Breast epithelium (tissue), 4 donors: ENCODE measurements around the gene ATP9A. TPM values are rescaled to one million over a fixed set of nuclear protein-coding genes. Genes with fewer than 3 reads are reported as not detected.
"Not testable (repeated sequence)": the region's sequence is repeated elsewhere in the genome, so short reads cannot be mapped to it uniquely, and the experiment has no call there.

Experiments used
- DNase-seq, 2 donors: peaks; one replicate each; pipeline ENCODE4 v3.0.0-alpha.2; 2019; ENCODE audit warnings: low spot score in 2 of 2
- H3K27ac ChIP-seq, 2 donors: fragments of 200-600 bp; sonication (generic) in 1 of 2; one replicate each; pipeline ENCODE4 v1.5.1; 2016 to 2019; ENCODE audit warnings: mild to moderate bottlenecking in 1 of 2
- H3K27me3 ChIP-seq, 2 donors: fragments of 200-600 bp; sonication (generic) in 1 of 2; one replicate each; pipeline versions ENCODE4 v1.5.1 to v1.6.0; 2017 to 2019; ENCODE audit warnings: control low read depth in 1 of 2, mild to moderate bottlenecking in 1 of 2
- H3K36me3 ChIP-seq: fragments of 200-600 bp; one replicate; pipeline ENCODE4 v1.5.1; 2019
- H3K4me1 ChIP-seq, 2 donors: fragments of 200-600 bp; sonication (generic); one replicate each; pipeline ENCODE4 v1.5.1; 2016 to 2019; ENCODE audit warnings: control low read depth in 1 of 2
- H3K4me3 ChIP-seq, 3 donors: fragments of 200-600 bp; sonication (generic); 1 replicate in 2 of 3; 2 replicates in 1 of 3; pipeline ENCODE4 v1.5.1; 2016 to 2019; ENCODE audit warnings: mild to moderate bottlenecking in 3 of 3, moderate library complexity in 2 of 3
- H3K9me3 ChIP-seq, 2 donors: fragments of 200-600 bp; sonication (generic) in 1 of 2; one replicate each; pipeline ENCODE4 v1.5.1; 2016 to 2019; ENCODE audit warnings: control low read depth in 1 of 2
- CTCF ChIP-seq, 3 donors: fragments of 450-650 bp; IDR thresholded peaks; one replicate each; pipeline ENCODE4 v1.5.1; 2016 to 2017; ENCODE audit warnings: antibody characterized with exemption in 3 of 3, mild to moderate bottlenecking in 3 of 3, moderate library complexity in 3 of 3
- POLR2A ChIP-seq: fragments of 450-650 bp; IDR thresholded peaks from one replicate; pipeline ENCODE4 v1.6.1; 2016; ENCODE audit warnings: antibody characterized with exemption, mild to moderate bottlenecking, moderate library complexity
- POLR2AphosphoS5 ChIP-seq, 3 donors: sonication (generic); formaldehyde crosslinking; IDR thresholded peaks; one replicate each; pipeline ENCODE4 v1.6.1; 2017; ENCODE audit warnings: antibody characterized with exemption in 3 of 3
- intact Hi-C: fragments of 100-400 bp; cut with DNase I; formaldehyde crosslinking; loops from one replicate; pipeline ENCODE4 v1.15.1; 2023; ENCODE audit warnings: low total_unique reads
- total RNA-seq, 3 donors: library from RNA; depleted of rRNA; stranded (reverse); fragments of >200 nt; gene quantifications; one replicate each; pipeline ENCODE4 v1.1.0, GENCODE V29; 2016

The ATP9A gene
- total RNA-seq, 3 donors from 2014 or later: 41.6 to 98.4 (median 50.8) TPM

- no peaks in the 10 kb centered on the region for H3K4me1 ChIP-seq
- H3K9me3 ChIP-seq: no peaks in the 10 kb centered on the region
- intact Hi-C loops: no loop called here
- H3K4me3 ChIP-seq: no peak overlapping the region
- H3K36me3 ChIP-seq: no peaks in the 10 kb centered on the region
- no peak for DNase-seq
- H3K27ac ChIP-seq: no peak overlapping the region
- H3K27me3 ChIP-seq: no peaks in the 10 kb centered on the region
- TF ChIP-seq POLR2A (no peak), CTCF (IDR thresholded peaks at IDR 0.05) (no peak), POLR2AphosphoS5 (IDR thresholded peaks at IDR 0.05) (no peak)
Measured at GRCh38 chr20:51728737-51729136, 39.5 kb downstream of the ATP9A start.

GRCh38 chr20:51727872-51728271, 40.3 kb downstream of the ATP9A start:
- no peak for DNase-seq
- H3K4me3 ChIP-seq: no peak overlapping the region
- no peaks in the 10 kb centered on the region for H3K4me1 ChIP-seq
- H3K27me3 ChIP-seq: no peaks in the 10 kb centered on the region
- intact Hi-C loops: no loop called here
- H3K9me3 ChIP-seq: no peaks in the 10 kb centered on the region
- no peaks in the 10 kb centered on the region for H3K36me3 ChIP-seq
- no peak for TF ChIP-seq POLR2A
- TF ChIP-seq CTCF (IDR thresholded peaks at IDR 0.05): no peak
- TF ChIP-seq POLR2AphosphoS5 (IDR thresholded peaks at IDR 0.05): no peak
- no peak overlapping the region for H3K27ac ChIP-seq

- Histone ChIP-seq H3K4me3 (no peak overlapping the region), H3K36me3 (no peaks in the 10 kb centered on the region), H3K4me1 (no peaks in the 10 kb centered on the region), H3K9me3 (no peaks in the 10 kb centered on the region), H3K27me3 (no peaks in the 10 kb centered on the region), H3K27ac (peak overlapping the region; percentile 34 to 62)
- TF ChIP-seq POLR2A (no peak), POLR2AphosphoS5 (IDR thresholded peaks at IDR 0.05) (no peak), CTCF (IDR thresholded peaks at IDR 0.05) (no peak)
- intact Hi-C loops: no loop called here
- DNase-seq: no peak
Measured at GRCh38 chr20:51725584-51726176, 42.5 kb downstream of the ATP9A start.

GRCh38 chr20:51723026-51723425, 45.2 kb downstream of the ATP9A start:
- H3K36me3 ChIP-seq, H3K27ac ChIP-seq, H3K4me3 ChIP-seq, intact Hi-C loops, H3K27me3 ChIP-seq, H3K4me1 ChIP-seq, DNase-seq, H3K9me3 ChIP-seq: not testable (repeated sequence)

DNA sequence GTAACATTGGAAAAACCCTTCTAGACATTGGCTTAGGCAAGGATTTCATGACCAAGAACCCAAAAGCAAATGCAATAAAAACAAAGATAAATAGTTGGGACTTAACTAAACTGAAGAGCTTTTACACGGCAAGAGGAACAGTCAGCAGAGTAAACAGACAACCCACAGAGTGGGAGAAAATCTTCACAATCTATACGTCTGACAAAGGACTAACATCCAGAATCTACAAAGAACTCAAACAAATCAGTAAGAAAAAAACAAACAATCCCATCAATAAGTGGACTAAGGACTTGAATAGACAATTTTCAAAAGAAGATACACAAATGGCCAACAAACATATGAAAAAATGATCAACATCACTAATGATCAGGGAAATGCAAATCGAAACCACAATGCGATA, 45.9 kb downstream of the ATP9A start:
- H3K36me3 ChIP-seq, DNase-seq, H3K4me1 ChIP-seq, H3K27ac ChIP-seq, intact Hi-C loops, H3K27me3 ChIP-seq, H3K4me3 ChIP-seq, H3K9me3 ChIP-seq: not testable (repeated sequence)

DNA sequence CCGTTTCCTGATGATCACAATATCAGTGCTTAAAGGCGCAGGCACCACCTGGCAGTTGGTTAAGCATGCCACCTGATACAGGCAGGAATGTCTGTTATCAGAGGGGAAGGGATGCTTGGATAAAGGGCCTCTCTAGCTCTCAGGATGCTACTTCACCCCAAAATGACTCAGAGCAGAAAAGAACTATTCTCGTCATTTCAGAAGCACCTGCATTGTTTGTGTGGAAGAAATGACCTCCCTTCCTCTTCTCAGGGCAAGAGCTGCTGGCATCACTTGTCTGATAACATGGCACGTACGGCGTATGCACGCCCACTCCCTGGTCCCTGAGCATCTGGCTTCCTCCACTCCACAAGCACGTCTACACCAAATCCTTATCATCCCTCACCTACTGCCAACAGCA, 47.3 kb downstream of the ATP9A start:
- no peaks in the 10 kb centered on the region for H3K9me3 ChIP-seq
- H3K27me3 ChIP-seq: no peaks in the 10 kb centered on the region
- no peak for TF ChIP-seq POLR2A
- no peak for TF ChIP-seq CTCF (IDR thresholded peaks at IDR 0.05)
- TF ChIP-seq POLR2AphosphoS5 (IDR thresholded peaks at IDR 0.05): no peak
- H3K27ac ChIP-seq: no peak overlapping the region
- no peak overlapping the region for H3K4me3 ChIP-seq
- H3K36me3 ChIP-seq: no peaks in the 10 kb centered on the region
- intact Hi-C loops: no loop called here
- no peak for DNase-seq
- H3K4me1 ChIP-seq: no peaks in the 10 kb centered on the region
